Activated CD8-positive, alpha-beta T cell treated with anti-CD3 and anti-CD28 coated beads for 36 hours (primary cell): ENCODE measurements around the gene CTTNBP2NL. TPM values are rescaled to one million over a fixed set of nuclear protein-coding genes. Genes with fewer than 3 reads are reported as not detected.
"Not testable (repeated sequence)": the region's sequence is repeated elsewhere in the genome, so short reads cannot be mapped to it uniquely, and the experiment has no call there.

Source experiments
- ATAC-seq: fragments of 200-7000 bp; cut with Tn5 transposase; one replicate; pipeline ENCODE4 v1.10.0; 2021; ENCODE audit warnings: mild to moderate bottlenecking, moderate library complexity
- CTCF ChIA-PET: fragments of 350-600 bp; sonication (Branson Sonifier 250); formaldehyde crosslinking; loops from one replicate; lab custom pipeline; 2021; ENCODE audit warnings: antibody characterized with exemption; lab: Charles Lee
- POLR2A ChIA-PET: fragments of 350-600 bp; sonication (Branson Sonifier 250); formaldehyde crosslinking; loops from one replicate; lab custom pipeline; 2021; ENCODE audit warnings: antibody characterized with exemption; lab: Charles Lee
- DNase-seq: peaks from one replicate; pipeline ENCODE4 v3.0.0-alpha.2; 2020
- H3K27ac Mint-ChIP-seq: one replicate; pipeline ENCODE4 v1.8.0; 2021; ENCODE audit warnings: mild to moderate bottlenecking, mixed read lengths
- H3K27me3 Mint-ChIP-seq: one replicate; pipeline ENCODE4 v1.8.0; 2021; ENCODE audit warnings: mixed read lengths
- H3K36me3 Mint-ChIP-seq: one replicate; pipeline ENCODE4 v1.8.0; 2021; ENCODE audit warnings: low read depth, mixed read lengths
- H3K4me1 Mint-ChIP-seq: one replicate; pipeline ENCODE4 v1.8.0; 2021; ENCODE audit warnings: low read depth, mixed read lengths
- H3K4me3 Mint-ChIP-seq: one replicate; pipeline ENCODE4 v1.8.0; 2021; ENCODE audit warnings: mild to moderate bottlenecking, moderate library complexity, mixed read lengths
- H3K9me3 Mint-ChIP-seq: one replicate; pipeline ENCODE4 v1.8.0; 2021; ENCODE audit warnings: mixed read lengths
- CTCF ChIP-seq: fragments of 200-600 bp; IDR thresholded peaks from one replicate; pipeline ENCODE4 v1.8.0; 2022; ENCODE audit warnings: antibody characterized with exemption, mild to moderate bottlenecking
- intact Hi-C: fragments of 100-400 bp; cut with micrococcal nuclease; formaldehyde crosslinking; loops from one replicate; pipeline ENCODE4 v1.10.0; 2022
- total RNA-seq, 2 experiments: library from RNA; stranded (reverse); gene quantifications; one replicate each; pipeline ENCODE4 v1.2.3, GENCODE V29; 2021

CTTNBP2NL gene
- total RNA-seq, 2 experiments from 2014 or later: 1.1 to 1.7 TPM

GRCh38 chr1:112464501-112464900, 68.5 kb downstream of the CTTNBP2NL start:
- ChIA-PET POLR2A (interaction anchor here (0.7 to 1.2 kb wide), 3 partner anchors 17 to 44 kb away, joined by 3 to 4 read pairs (median 3); partner anchors contain the start of gene WNT2B), CTCF (interaction anchor here (2.7 to 6.6 kb wide), 2 partner anchors 36 to 71 kb away, joined by 11 to 122 read pairs; partner anchors contain the start of gene CTTNBP2NL)
- Mint-ChIP-seq H3K4me1 (peaks cover 9% of the 10 kb centered on the region), H3K27ac (no peak overlapping the region), H3K4me3 (no peak overlapping the region), H3K9me3 (no peaks in the 10 kb centered on the region), H3K27me3 (peaks cover 27% of the 10 kb centered on the region), H3K36me3 (no peaks in the 10 kb centered on the region)
- ATAC-seq (no peak), DNase-seq (no peak)
- intact Hi-C loops: no loop called here
- TF ChIP-seq CTCF: no peak

GRCh38 chr1:112465122-112465521, 69.1 kb downstream of the CTTNBP2NL start:
- POLR2A ChIA-PET: interaction anchor here (0.7 to 1.3 kb wide), 4 partner anchors 8 to 62 kb away, joined by 3 to 4 read pairs (median 3); partner anchors contain the start of gene WNT2B
- Mint-ChIP-seq H3K4me3 (no peak overlapping the region), H3K4me1 (peaks cover 9% of the 10 kb centered on the region), H3K27ac (no peak overlapping the region), H3K27me3 (peaks cover 30% of the 10 kb centered on the region), H3K36me3 (no peaks in the 10 kb centered on the region), H3K9me3 (no peaks in the 10 kb centered on the region)
- CTCF ChIA-PET: interaction anchor here (0.9 to 6.6 kb wide), 13 partner anchors 8 to 290 kb away, joined by 3 to 122 read pairs (median 5); partner anchors contain the start of gene CTTNBP2NL
- no peak for DNase-seq
- ATAC-seq: no peak
- TF ChIP-seq CTCF: no peak
- intact Hi-C loops: no loop called here

DNA sequence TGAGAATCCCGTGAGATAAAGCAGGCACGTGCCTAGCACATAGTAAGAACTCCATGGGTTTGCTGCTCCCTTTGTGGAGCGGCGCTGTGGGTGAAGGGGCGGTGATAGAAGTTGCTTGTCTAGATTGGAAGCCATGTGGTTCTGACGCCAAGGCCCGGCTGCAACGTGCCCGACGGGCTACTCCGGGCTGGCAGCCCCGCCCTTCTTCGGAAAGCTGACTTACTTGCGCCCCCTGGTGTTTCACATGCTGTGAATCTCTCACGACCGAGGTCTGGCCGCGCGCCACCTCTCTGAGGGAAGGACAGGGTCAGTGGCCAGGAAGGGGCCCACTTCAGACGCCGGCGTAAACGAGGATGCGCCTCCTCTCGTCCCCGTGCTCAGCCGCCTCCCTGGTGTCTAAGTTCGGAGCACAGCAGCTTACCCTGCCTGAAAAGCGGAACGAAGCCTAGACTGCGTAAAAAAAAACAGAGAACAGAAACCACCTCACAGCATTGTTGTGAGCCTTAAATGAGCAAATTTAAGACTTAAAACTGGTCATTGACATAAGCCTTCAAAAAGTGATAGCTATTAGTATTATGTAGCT, 70.2 kb downstream of the CTTNBP2NL start:
- POLR2A ChIA-PET: interaction anchor here (1.3 kb wide), 1 partner anchor 9 kb away, joined by 3 read pairs; no protein-coding TSS in a partner anchor
- Mint-ChIP-seq H3K4me1 (peaks cover 9% of the 10 kb centered on the region), H3K36me3 (no peaks in the 10 kb centered on the region), H3K27ac (peak overlapping the region; percentile 32), H3K27me3 (peaks cover 35% of the 10 kb centered on the region), H3K4me3 (peak overlapping the region; percentile 71), H3K9me3 (no peaks in the 10 kb centered on the region)
- intact Hi-C loops: loop anchor here (2.0 kb wide), 1 partner anchor 75 kb away; no protein-coding TSS in a partner anchor
- DNase-seq (peak; percentile 92), ATAC-seq (peak; percentile 98)
- peak; percentile 86 for TF ChIP-seq CTCF
- CTCF ChIA-PET: interaction anchor here (0.6 to 6.6 kb wide), 23 partner anchors 9 to 444 kb away, joined by 3 to 122 read pairs (median 5); partner anchors contain the start of genes CTTNBP2NL and PPM1J

GRCh38 chr1:112470324-112470723, 74.3 kb downstream of the CTTNBP2NL start:
- peaks cover 46% of the 10 kb centered on the region for H3K27me3 Mint-ChIP-seq
- DNase-seq, H3K36me3 Mint-ChIP-seq, H3K4me3 Mint-ChIP-seq, H3K27ac Mint-ChIP-seq, intact Hi-C loops, H3K9me3 Mint-ChIP-seq, ATAC-seq, POLR2A ChIA-PET, H3K4me1 Mint-ChIP-seq: not testable (repeated sequence)
- CTCF ChIA-PET: interaction anchor here (2.1 kb wide), 1 partner anchor 79 kb away, joined by 13 read pairs; no protein-coding TSS in a partner anchor

DNA sequence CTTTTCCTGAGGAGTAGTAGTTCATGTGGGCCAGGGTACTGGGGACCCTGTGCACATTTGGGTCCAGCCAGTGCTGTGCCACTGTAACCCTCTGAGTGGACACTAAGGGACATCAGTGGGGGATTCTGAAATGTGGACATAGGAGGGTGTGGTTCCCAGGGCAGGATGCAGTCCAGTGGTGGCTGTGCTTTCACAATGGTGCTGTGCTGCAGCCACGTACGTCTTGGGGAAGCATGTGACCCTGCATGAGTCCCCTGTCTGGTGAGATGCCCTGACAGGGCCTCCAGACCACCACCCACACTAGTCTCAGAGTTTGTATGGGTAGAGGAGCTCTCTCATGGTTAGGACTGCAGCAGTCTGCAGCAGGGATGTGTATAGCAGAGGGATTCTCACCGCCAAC, 75.0 kb downstream of the CTTNBP2NL start:
- Mint-ChIP-seq H3K27ac (no peak overlapping the region), H3K4me3 (no peak overlapping the region), H3K27me3 (peaks cover 41% of the 10 kb centered on the region), H3K9me3 (peaks cover 2% of the 10 kb centered on the region), H3K36me3 (no peaks in the 10 kb centered on the region), H3K4me1 (peaks cover 4% of the 10 kb centered on the region)
- ChIA-PET CTCF (no interaction called here), POLR2A (no interaction called here)
- TF ChIP-seq CTCF: no peak
- ATAC-seq: no peak
- no peak for DNase-seq
- intact Hi-C loops: no loop called here
